GM20000 (cell line): ENCODE results near the gene ZDHHC19.
A peak's percentile ranks its signal among the peaks of the same experiment; 100 is the strongest.

Source experiments
- DNase-seq: peaks from one replicate; pipeline ENCODE4 v3.0.0; 2012; ENCODE audit warnings: low spot score
- CTCF ChIP-seq: IDR thresholded peaks from 2 replicates; pipeline ENCODE4 v1.5.1; 2012; ENCODE audit warnings: mild to moderate bottlenecking, control low read depth; ENCODE audit errors: extremely low read depth, missing control alignments

ZDHHC19 gene

GRCh38 chr3:196241704-196242103, 30.5 kb upstream of the ZDHHC19 start:
- no peak for DNase-seq
- no peak for TF ChIP-seq CTCF

GRCh38 chr3:196240424-196240823, 29.2 kb upstream of the ZDHHC19 start:
- no peak for TF ChIP-seq CTCF
- DNase-seq: no peak

GRCh38 chr3:196238612-196239560, 27.7 kb upstream of the ZDHHC19 start:
- no peak for DNase-seq
- no peak for TF ChIP-seq CTCF

GRCh38 chr3:196237203-196237602, 26.0 kb upstream of the ZDHHC19 start:
- DNase-seq: no peak
- TF ChIP-seq CTCF: no peak

- TF ChIP-seq CTCF: no peak
Observed at GRCh38 chr3:196236223-196236622, 25.0 kb upstream of the ZDHHC19 start.

GRCh38 chr3:196235452-196236122, 24.4 kb upstream of the ZDHHC19 start:
- TF ChIP-seq CTCF: no peak
- peak; percentile 47 for DNase-seq

More at GRCh38 chr3:196236223-196236622, 25.0 kb upstream of the ZDHHC19 start:
- DNase-seq: no peak

GRCh38 chr3:196232882-196233251, 21.7 kb upstream of the ZDHHC19 start:
- TF ChIP-seq CTCF: no peak
- no peak for DNase-seq
